HG03175 (cell line): Measurements from ENCODE around the gene MDH1.
"Not testable (repeated sequence)": the region's sequence is repeated elsewhere in the genome, so short reads cannot be mapped to it uniquely, and the experiment has no call there.

Source experiments
- ATAC-seq: cut with Tn5 transposase; IDR thresholded peaks from one replicate; pipeline ENCODE4 v1.9.1; 2021; ENCODE audit warnings: mild to moderate bottlenecking, moderate library complexity; ENCODE audit not compliant: unreplicated experiment

The MDH1 gene

DNA sequence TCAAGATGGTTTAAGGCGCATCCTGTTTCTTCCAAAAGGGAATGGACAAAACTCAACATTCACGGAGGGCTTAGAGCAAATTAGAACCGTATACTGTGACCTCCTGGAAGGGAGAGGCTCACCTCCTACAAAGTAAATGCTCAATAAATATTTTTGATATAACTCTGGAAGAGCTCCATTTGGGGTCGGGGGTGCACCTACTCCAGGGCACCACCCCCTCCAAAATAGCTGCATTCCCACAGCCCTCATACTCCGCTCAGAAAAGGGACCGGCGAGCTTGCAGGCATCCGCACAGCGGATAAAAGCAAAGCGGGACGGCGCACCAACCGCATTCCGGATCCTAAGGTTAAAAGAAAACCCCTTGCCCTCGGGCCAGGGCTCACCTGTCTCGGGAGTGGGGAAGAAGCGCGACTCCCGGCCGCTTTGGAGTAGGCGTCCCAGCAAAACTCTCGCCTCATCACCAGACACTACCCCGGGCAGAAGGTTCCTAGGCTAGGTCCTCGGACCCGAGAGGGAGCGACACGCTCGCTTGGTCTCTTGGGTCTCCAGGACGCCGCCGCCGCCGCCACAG, 864 bp upstream of the MDH1 start:
- no peak for ATAC-seq

DNA sequence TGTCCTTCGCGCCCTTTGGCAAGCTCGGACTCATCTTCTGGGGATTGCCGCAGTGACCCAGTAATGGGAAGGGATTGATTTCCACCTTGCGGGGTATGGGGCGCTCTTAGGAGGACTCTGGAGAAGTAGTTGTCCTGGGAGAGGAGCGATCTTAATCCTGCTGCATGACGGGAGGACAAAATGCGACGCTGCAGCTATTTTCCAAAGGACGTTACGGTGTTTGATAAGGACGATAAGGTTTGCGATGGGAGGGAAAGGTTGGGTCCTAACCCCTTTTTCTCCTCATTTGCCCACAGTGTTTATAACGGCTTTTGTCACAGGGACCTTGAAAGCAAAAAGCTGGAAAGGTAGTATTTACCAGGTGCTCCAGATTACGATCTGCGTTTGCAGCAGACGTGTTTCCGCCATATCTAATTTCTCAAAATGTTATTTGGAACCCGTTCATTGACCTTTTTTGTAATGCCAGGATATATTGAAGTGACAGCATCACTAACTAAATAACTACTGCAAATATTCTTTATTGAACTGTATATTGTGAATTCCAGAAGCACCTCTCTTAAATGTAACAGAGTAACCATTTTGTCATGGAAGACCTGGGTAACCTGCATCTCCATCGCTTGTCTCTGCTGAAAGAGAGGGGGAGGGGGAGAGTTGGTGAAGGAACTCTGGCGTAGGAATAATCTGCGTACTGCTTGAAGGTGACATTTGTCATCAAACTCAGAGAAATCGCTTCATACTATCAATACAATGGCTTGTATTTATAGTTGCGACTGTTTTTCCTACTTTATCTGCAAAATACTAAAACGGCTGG, 590 bp downstream of the MDH1 start:
- peak; percentile 1 for ATAC-seq

GRCh38 chr2:63590626-63591408, 2.1 kb downstream of the MDH1 start:
- no peak for ATAC-seq

GRCh38 chr2:63591566-63592175, 2.9 kb downstream of the MDH1 start:
- ATAC-seq = no peak

GRCh38 chr2:63594660-63595059, 5.9 kb downstream of the MDH1 start:
- no peak for ATAC-seq

- no peak for ATAC-seq
Measured at GRCh38 chr2:63596401-63596883, 7.7 kb downstream of the MDH1 start.

DNA sequence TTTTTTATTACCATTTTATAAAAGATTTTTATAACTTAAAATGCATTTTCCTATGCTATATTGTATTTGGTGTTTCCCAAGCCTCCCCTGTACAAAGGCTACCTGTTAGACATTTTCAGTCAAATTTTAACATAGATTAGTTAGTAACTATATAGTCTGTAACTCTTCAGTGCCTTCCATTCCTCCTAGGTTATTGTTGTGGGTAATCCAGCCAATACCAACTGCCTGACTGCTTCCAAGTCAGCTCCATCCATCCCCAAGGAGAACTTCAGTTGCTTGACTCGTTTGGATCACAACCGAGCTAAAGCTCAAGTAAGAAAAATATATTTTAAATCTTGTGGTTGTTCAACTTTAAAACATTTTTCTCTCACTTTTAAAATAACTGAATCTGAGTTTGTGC, 10.2 kb downstream of the MDH1 start:
- no peak for ATAC-seq

- no peak for ATAC-seq
Measured at GRCh38 chr2:63600881-63601460, 12.2 kb downstream of the MDH1 start.

DNA sequence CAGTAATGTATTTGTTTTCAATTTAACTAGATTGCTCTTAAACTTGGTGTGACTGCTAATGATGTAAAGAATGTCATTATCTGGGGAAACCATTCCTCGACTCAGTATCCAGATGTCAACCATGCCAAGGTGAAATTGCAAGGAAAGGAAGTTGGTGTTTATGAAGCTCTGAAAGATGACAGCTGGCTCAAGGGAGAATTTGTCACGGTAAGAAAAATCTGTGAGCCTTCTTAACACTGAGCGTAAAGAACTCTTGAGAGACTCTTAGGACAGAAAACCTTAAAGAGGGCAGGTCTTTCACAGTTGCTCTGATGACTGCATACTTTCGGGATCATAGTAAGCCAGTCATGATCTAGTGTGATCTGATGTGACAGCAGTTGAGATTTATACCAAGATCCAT, 15.9 kb downstream of the MDH1 start:
- ATAC-seq = no peak

GRCh38 chr2:63608865-63609264, 20.1 kb downstream of the MDH1 start:
- not testable (repeated sequence) for ATAC-seq

DNA sequence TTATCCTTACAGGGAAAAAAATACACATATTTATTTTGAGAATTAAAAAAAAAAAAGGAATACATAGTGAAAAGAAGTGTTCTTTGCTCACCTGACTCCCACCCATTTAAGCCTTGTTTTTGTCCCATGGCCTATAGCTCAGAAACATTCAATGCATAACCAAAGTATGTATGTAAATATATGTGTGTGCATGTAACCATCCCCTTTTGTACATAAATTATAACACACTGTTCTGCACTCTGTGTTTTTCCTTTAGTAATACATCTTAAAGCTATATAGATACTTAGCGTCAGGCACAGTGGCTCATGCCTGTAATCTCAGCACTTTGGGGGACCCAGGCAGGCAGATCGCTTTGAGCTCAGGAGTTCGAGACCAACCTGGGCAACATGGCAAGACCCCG, 21.8 kb downstream of the MDH1 start:
- no peak for ATAC-seq

GRCh38 chr2:63613391-63613901, 24.7 kb downstream of the MDH1 start:
- no peak for ATAC-seq

DNA sequence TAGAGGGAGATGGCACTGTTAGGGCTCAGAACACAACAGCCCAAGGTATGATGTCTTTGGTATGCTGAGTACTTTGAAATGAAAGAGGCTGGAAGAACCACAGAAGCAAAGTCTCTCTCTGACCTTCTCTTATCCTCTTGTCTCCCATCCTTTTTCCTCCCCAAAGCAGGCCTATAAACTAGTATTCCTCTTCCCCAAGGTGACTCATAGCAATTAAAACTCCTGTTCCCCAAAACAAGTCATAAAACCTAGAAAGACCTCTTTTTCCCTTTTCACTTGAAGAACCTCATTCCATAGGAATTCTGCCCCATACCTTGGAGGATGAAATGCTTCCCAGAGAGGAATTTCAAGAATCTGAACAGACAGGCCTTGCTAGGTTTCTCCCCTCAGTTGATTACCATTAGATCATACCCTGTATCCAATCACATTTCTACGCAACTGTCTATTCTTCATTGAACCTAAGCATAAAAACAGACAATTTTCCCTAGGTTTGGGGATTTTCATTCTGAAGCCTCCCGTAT, 25.7 kb downstream of the MDH1 start:
- ATAC-seq = no peak

- ATAC-seq = no peak
Measured at GRCh38 chr2:63614983-63615945, 26.5 kb downstream of the MDH1 start.

GRCh38 chr2:63617366-63617765, 28.6 kb downstream of the MDH1 start:
- ATAC-seq = no peak

GRCh38 chr2:63619328-63619727, 30.6 kb downstream of the MDH1 start:
- ATAC-seq = no peak

DNA sequence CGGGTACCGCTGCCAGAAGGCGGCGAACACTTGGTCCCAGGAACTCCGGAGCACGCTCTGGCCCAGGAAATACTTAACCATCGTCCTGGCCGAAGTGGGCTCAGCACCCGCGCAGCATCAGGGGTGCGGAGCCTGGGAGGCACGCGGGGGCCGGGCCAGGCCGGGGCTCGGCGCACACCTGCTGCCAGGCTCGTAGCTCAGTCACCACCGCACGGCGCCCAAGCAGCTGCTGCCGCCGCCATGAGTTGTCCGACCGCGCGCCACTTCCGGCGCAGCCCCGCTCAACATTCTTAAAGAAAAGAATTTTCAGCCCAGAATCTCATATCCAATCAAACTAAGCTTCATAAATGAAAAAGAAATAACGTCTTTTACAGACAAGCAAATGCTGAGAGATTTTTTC, 34.0 kb downstream of the MDH1 start:
- ATAC-seq = no peak

DNA sequence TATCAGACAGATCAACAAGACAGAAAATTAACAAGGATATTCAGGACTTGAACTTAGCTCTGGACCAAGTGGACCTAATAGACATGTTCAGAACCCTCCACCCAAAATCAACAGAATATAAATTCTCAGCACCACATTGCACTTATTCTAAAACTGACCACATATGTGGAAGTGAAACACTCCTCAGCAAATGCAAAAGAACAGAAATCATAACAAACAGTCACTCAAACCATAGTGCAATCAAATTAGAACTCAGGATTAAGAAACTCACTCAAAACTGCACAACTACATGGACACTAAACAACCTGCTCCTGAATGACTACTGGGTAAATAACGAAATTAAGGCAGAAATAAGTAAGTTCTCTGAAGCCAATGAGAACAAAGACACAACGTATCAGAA, 35.0 kb downstream of the MDH1 start:
- not testable (repeated sequence) for ATAC-seq

DNA sequence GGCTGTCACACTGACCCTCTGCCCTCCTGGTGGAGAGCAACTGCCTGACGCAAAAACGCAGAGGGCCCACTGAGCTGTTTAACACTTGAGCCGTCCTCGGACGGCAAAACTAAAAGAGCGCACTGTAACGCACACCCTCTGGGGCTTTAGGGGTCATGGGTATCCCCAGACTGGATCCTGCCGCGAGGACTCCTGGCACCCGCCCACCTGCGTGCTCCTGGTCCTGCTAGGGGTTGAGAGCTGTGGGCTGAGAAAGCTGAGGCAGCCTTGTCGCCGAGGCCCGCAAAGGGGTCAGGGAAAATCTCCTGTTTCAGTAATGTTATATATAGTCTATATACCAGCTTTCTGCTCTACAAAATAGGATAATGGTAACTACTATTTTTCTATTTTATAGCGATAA, 39.1 kb downstream of the MDH1 start:
- no peak for ATAC-seq
